Smooth muscle cell (in vitro differentiated cells): ENCODE measurements around the gene LILRA2. TPM values are rescaled to one million over a fixed set of nuclear protein-coding genes. Genes with fewer than 3 reads are reported as not detected.

Experiments used
- DNase-seq: peaks from one replicate; lab custom pipeline; 2025; ENCODE audit not compliant: unreplicated experiment; lab: John Stamatoyannopoulos, UW
- H2AFZ ChIP-seq: fragments of 200-600 bp; sonication (generic); 2 replicates; pipeline ENCODE4 v1.6.0; 2016; ENCODE audit warnings: antibody characterized with exemption, low read depth, mild to moderate bottlenecking
- H3F3A ChIP-seq: fragments of 200-600 bp; sonication (generic); 2 replicates; pipeline ENCODE4 v1.6.0; 2017; ENCODE audit warnings: antibody characterized with exemption, low read depth
- H3K27ac ChIP-seq: fragments of 200-600 bp; sonication (generic); 2 replicates; pipeline ENCODE4 v1.5.1; 2016; ENCODE audit warnings: low read depth, mild to moderate bottlenecking
- H3K27me3 ChIP-seq: fragments of 200-600 bp; sonication (generic); 2 replicates; pipeline ENCODE4 v1.6.1; 2016; ENCODE audit warnings: low read depth, mild to moderate bottlenecking
- H3K36me3 ChIP-seq: fragments of 200-600 bp; sonication (generic); 2 replicates; pipeline ENCODE4 v1.5.1; 2016; ENCODE audit warnings: low read depth
- H3K4me1 ChIP-seq: fragments of 200-600 bp; sonication (generic); 2 replicates; pipeline ENCODE4 v1.5.1; 2016; ENCODE audit warnings: low read depth
- H3K4me2 ChIP-seq: fragments of 200-600 bp; sonication (generic); 2 replicates; pipeline ENCODE4 v1.6.0; 2016; ENCODE audit warnings: mild to moderate bottlenecking
- H3K4me3 ChIP-seq: fragments of 200-600 bp; sonication (generic); 2 replicates; pipeline ENCODE4 v1.5.1; 2016; ENCODE audit warnings: mild to moderate bottlenecking
- H3K79me2 ChIP-seq: fragments of 200-600 bp; sonication (generic); 2 replicates; pipeline ENCODE4 v1.6.0; 2016; ENCODE audit warnings: low read depth, mild to moderate bottlenecking
- H3K9ac ChIP-seq: fragments of 200-600 bp; sonication (generic); 2 replicates; pipeline ENCODE4 v1.6.0; 2016; ENCODE audit warnings: low read depth
- H3K9me3 ChIP-seq: fragments of 200-600 bp; sonication (generic); replicated peaks from 2 replicates; pipeline ENCODE4 v1.5.1; 2016; ENCODE audit warnings: low read depth
- H4K20me1 ChIP-seq: fragments of 200-600 bp; sonication (generic); 2 replicates; pipeline ENCODE4 v1.6.0; 2016; ENCODE audit warnings: low read depth
- WGBS: methylation state at CpG from one replicate; pipeline ENCODE4 v1.1.7; 2016; ENCODE audit warnings: low lambda C conversion rate; 5-methylcytosine and 5-hydroxymethylcytosine counted together
- polyA plus RNA-seq: library from polyadenylated mRNA; unstranded; fragments of >200 nt; fragmentation: Nextera tagmentation; extraction: Ambion mirVana; gene quantifications from 2 replicates; pipeline ENCODE4 v1.2.1, GENCODE V29; 2016
- total RNA-seq: library from RNA; depleted of rRNA; stranded (reverse); fragments of >200 nt; gene quantifications from 2 replicates; pipeline ENCODE4 v1.2.3, GENCODE V29; 2014
- TF ChIP-seq, protein P1 (sequence below): fragments of 200-600 bp; sonication (generic); IDR thresholded peaks from 2 replicates; pipeline ENCODE4 v1.5.1; 2017; ENCODE audit warnings: borderline replicate concordance, mild to moderate bottlenecking, antibody characterized with exemption; ENCODE audit not compliant: insufficient read depth, poor library complexity, severe bottlenecking

The LILRA2 gene
- total RNA-seq (not detected in 2 replicates), polyA plus RNA-seq (not detected in 2 replicates)

DNA sequence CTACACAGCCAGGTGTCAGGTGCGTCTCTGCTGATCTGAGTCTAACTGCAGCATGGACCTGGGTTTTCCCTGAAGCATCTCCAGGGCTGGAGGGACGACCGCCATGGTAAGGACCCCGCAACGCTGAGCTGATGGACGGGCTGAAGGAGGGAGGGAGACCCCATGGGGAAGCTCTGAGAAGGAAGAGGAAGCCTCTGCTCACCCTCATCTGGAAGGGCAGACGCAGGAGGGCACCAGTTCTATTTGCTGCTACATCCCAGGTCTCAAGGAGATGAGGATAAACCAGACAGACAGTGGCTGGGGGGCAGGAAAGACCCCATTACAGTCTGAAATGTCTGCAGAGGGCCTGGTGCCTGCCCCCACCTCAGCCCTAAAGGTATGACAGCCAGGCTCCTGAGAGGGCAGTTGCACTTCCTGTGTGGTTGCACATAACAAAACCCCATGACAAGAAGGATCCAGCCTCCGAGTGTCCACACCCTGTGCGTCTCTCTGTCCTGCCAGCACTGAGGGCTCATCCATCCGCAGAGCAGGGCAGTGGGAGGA is at the start of gene LILRA2:
Gene LILRA2, plus strand, starts transcription at position 461 of the 543 bp plus-strand sequence. CDS start 89 bp downstream, outside the sequence.
- Histone ChIP-seq H3K4me1 (no peaks in the 10 kb centered on the region), H3F3A (no peaks in the 10 kb centered on the region), H3K4me3 (no peak within 1 kb of the TSS), H3K36me3 (no peaks in the 10 kb centered on the region), H3K27me3 (no peaks in the 10 kb centered on the region), H3K4me2 (no peak within 1 kb of the TSS), H2AFZ (no peak within 1 kb of the TSS), H3K79me2 (no peaks in the 10 kb centered on the region), H3K27ac (no peak within 1 kb of the TSS), H3K9me3 (no peaks in the 10 kb centered on the region), H4K20me1 (no peaks in the 10 kb centered on the region), H3K9ac (no peak within 1 kb of the TSS)
- 58% methylated on average over 10 of the region's 10 CpGs for WGBS
- TF ChIP-seq, protein P1, sequence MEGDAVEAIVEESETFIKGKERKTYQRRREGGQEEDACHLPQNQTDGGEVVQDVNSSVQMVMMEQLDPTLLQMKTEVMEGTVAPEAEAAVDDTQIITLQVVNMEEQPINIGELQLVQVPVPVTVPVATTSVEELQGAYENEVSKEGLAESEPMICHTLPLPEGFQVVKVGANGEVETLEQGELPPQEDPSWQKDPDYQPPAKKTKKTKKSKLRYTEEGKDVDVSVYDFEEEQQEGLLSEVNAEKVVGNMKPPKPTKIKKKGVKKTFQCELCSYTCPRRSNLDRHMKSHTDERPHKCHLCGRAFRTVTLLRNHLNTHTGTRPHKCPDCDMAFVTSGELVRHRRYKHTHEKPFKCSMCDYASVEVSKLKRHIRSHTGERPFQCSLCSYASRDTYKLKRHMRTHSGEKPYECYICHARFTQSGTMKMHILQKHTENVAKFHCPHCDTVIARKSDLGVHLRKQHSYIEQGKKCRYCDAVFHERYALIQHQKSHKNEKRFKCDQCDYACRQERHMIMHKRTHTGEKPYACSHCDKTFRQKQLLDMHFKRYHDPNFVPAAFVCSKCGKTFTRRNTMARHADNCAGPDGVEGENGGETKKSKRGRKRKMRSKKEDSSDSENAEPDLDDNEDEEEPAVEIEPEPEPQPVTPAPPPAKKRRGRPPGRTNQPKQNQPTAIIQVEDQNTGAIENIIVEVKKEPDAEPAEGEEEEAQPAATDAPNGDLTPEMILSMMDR = no peak
- DNase-seq = no peak

DNA sequence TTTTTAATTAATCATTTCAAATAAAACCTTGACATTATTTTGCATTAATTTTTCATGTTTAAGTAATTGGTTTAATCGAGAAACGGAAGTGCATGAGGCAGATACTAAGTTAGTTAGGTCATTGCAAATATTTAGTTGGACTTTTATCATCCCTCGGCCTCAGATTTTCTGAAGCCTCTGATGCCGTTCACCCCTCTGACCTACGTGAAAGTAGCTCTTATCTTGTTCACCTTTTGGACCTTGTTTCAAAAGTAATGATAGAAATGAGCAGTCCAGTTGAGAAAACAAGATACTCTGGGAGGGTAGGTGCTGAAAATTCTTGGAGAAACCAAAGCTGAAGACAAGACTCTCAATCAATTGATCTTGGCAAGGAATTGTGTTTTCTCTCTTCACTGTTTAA is 48.0 kb upstream of the LILRA2 start:
- no peaks in the 10 kb centered on the region for H4K20me1 ChIP-seq
- no peak overlapping the region for H3K9ac ChIP-seq
- no peak for DNase-seq
- no peak overlapping the region for H3K4me2 ChIP-seq
- H2AFZ ChIP-seq = no peak overlapping the region
- WGBS = 71% methylated on average over 5 of the region's 5 CpGs
- no peak overlapping the region for H3K4me3 ChIP-seq
- H3F3A ChIP-seq = no peaks in the 10 kb centered on the region
- no peaks in the 10 kb centered on the region for H3K4me1 ChIP-seq
- no peaks in the 10 kb centered on the region for H3K36me3 ChIP-seq
- H3K79me2 ChIP-seq = no peaks in the 10 kb centered on the region
- H3K27me3 ChIP-seq = no peaks in the 10 kb centered on the region
- TF ChIP-seq, protein P1 = no peak
- no peak overlapping the region for H3K27ac ChIP-seq
- peaks cover 2% of the 10 kb centered on the region for H3K9me3 ChIP-seq

DNA sequence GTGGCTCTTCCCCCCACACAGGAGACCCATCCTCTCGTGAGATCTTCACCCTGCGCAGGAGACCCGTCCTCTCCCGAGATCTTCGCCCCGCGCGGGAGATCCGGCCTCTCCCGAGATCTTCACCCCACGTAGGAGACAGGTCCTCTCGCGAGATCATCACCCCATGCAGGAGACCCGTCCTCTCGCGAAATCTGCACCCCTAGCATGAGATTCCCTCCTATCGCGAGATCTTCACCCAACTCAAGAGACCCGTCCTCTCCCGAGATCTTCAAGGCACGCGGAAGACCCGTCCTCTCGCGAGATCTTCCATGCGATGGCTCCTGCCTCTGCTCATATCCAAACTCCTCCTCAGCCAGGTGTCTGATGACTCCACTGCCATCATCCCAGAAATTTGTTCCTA is 46.6 kb upstream of the LILRA2 start:
- H3K79me2 ChIP-seq = no peaks in the 10 kb centered on the region
- H2AFZ ChIP-seq = no peak overlapping the region
- WGBS = 83% methylated on average over 26 of the region's 26 CpGs
- H3K27me3 ChIP-seq = no peaks in the 10 kb centered on the region
- H3K9ac ChIP-seq = no peak overlapping the region
- no peak overlapping the region for H3K4me2 ChIP-seq
- no peak overlapping the region for H3K27ac ChIP-seq
- H3K4me3 ChIP-seq = no peak overlapping the region
- no peaks in the 10 kb centered on the region for H3K36me3 ChIP-seq
- no peaks in the 10 kb centered on the region for H3K4me1 ChIP-seq
- no peaks in the 10 kb centered on the region for H4K20me1 ChIP-seq
- H3K9me3 ChIP-seq = peaks cover 2% of the 10 kb centered on the region
- no peaks in the 10 kb centered on the region for H3F3A ChIP-seq
- DNase-seq = no peak
- TF ChIP-seq, protein P1 = no peak

DNA sequence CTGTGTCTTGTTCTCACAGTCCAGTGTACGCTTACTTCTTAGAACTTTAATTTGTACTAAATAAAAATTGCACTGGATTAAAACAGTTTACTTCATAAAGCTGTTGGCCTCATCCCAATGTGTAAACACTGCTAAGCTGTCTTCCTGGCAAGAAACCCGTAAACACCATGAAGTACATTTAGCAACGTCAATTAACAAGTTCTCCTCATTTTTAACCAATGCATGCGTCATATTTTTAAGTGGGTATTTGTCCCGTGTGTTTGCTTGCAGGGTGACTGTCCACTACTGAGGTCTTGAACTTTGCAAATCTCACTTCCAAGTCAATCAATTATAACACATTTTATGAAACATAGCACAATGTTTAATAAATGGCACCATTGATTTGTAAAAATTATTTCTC is 42.7 kb upstream of the LILRA2 start:
- Histone ChIP-seq H3K4me2 (no peak overlapping the region), H4K20me1 (no peaks in the 10 kb centered on the region), H3K4me3 (no peak overlapping the region), H3F3A (no peaks in the 10 kb centered on the region), H2AFZ (no peak overlapping the region), H3K27me3 (no peaks in the 10 kb centered on the region), H3K4me1 (no peaks in the 10 kb centered on the region), H3K27ac (no peak overlapping the region), H3K79me2 (no peaks in the 10 kb centered on the region), H3K36me3 (no peaks in the 10 kb centered on the region), H3K9ac (no peak overlapping the region), H3K9me3 (peaks cover 2% of the 10 kb centered on the region)
- TF ChIP-seq, protein P1 = no peak
- WGBS = 75% methylated on average over 5 of the region's 5 CpGs
- no peak for DNase-seq
